Stomach (tissue), 9 donors: ENCODE results near the gene NAA20. TPM values are rescaled to one million over a fixed set of nuclear protein-coding genes. Genes with fewer than 3 reads are reported as not detected.

Source experiments
- DNase-seq, 2 donors: peaks; one replicate each; pipeline versions ENCODE4 v3.0.0 to v3.0.0-alpha.2; 2013 to 2019
- H3K27ac ChIP-seq, 5 donors: fragments of 200-600 bp in 4 of 5; sonication (generic) in 4 of 5; one replicate each; pipeline ENCODE4 v1.5.1; 2013 to 2019; ENCODE audit warnings: mild to moderate bottlenecking in 1 of 5, moderate library complexity in 1 of 5
- H3K27me3 ChIP-seq, 3 donors: fragments of 200-600 bp; sonication (generic); one replicate each; pipeline ENCODE4 v1.5.1; 2017 to 2019; ENCODE audit warnings: mixed run types in 1 of 3
- H3K36me3 ChIP-seq, 4 donors: fragments of 200-600 bp; sonication (generic); 1 replicate in 3 of 4; 2 replicates in 1 of 4; pipeline ENCODE4 v1.5.1; 2016 to 2019
- H3K4me1 ChIP-seq, 4 donors: fragments of 200-600 bp; sonication (generic); one replicate each; pipeline ENCODE4 v1.5.1; 2016 to 2019
- H3K4me3 ChIP-seq, 4 donors: fragments of 200-600 bp; sonication (generic) in 3 of 4; one replicate each; pipeline ENCODE4 v1.5.1; 2016 to 2019; ENCODE audit warnings: mild to moderate bottlenecking in 1 of 4
- H3K9me3 ChIP-seq, 4 donors: fragments of 200-600 bp; sonication (generic); one replicate each; pipeline ENCODE4 v1.5.1; 2016 to 2019
- CTCF ChIP-seq, 7 experiments: fragments of 450-650 bp in 4 of 7; fragments of 200-600 bp in 3 of 7; sonication (generic) in 3 of 7; IDR thresholded peaks; one replicate each; pipeline ENCODE4 v1.5.1; 2016 to 2019; ENCODE audit warnings: antibody characterized with exemption in 7 of 7, control low read depth in 2 of 7, mild to moderate bottlenecking in 1 of 7
- EP300 ChIP-seq: sonication (generic); formaldehyde crosslinking; IDR thresholded peaks from one replicate; pipeline ENCODE4 v1.6.1; 2017; ENCODE audit warnings: antibody characterized with exemption
- POLR2A ChIP-seq, 4 donors: fragments of 450-650 bp; IDR thresholded peaks; one replicate each; pipeline ENCODE4 v1.6.1; 2016; ENCODE audit warnings: antibody characterized with exemption in 4 of 4, control low read depth in 2 of 4, mild to moderate bottlenecking in 1 of 4, moderate library complexity in 1 of 4
- POLR2AphosphoS5 ChIP-seq, 3 donors: sonication (generic); formaldehyde crosslinking; IDR thresholded peaks; one replicate each; pipeline ENCODE4 v1.6.1; 2016; ENCODE audit warnings: antibody characterized with exemption in 3 of 3
- WGBS, 5 donors: extraction: QIAGEN DNeasy Blood & Tissue Kit in 3 of 5; methylation state at CpG; one replicate each; pipeline versions ENCODE4 v1.1.5 to v1.1.7; 2013 to 2018; 5-methylcytosine and 5-hydroxymethylcytosine counted together
- intact Hi-C: fragments of 100-400 bp; cut with DNase I; formaldehyde crosslinking; loops from one replicate; pipeline ENCODE4 v1.15.1; 2023; ENCODE audit warnings: low total_unique reads
- polyA plus RNA-seq, 3 donors: library from polyadenylated mRNA; stranded (reverse); fragments of 200-250 nt; gene quantifications; one replicate each; pipeline ENCODE4 v1.2.3, GENCODE V29; 2013
- total RNA-seq, 5 donors: library from RNA; depleted of rRNA; stranded (reverse); fragments of >200 nt; gene quantifications; one replicate each; pipeline versions ENCODE4 v1.1.0 to v1.2.3, GENCODE V29; 2014 to 2016
- donor health status: healthy with polysubstance abuse.
- donor health status: Bipolar disorder and iron deficiency.
- donor health status: healthy.

NAA20 gene
- total and polyA plus RNA-seq, 8 donors, result 7.1 to 114 (median 46.8) TPM; not detected in 1

GRCh38 chr20:19975901-19976300 lies 41.3 kb upstream of the NAA20 start:
- H3K27ac ChIP-seq, result peak overlapping the region; percentile 60 to 95 (median 91)
- H3K36me3 ChIP-seq, result peaks cover 0 to 15% (median 9%) of the 10 kb centered on the region in 4 donors
- no peaks in the 10 kb centered on the region for H3K27me3 ChIP-seq
- 24 to 38% (median 27%) methylated on average over 8 to 9 of the region's 9 CpGs for whole genome bisulfite sequencing, 5 donors
- peak in 1 of 3 donors; percentile 21 for TF ChIP-seq POLR2AphosphoS5 (IDR thresholded peaks at IDR 0.05)
- TF ChIP-seq CTCF (IDR thresholded peaks at IDR 0.05), result no peak
- H3K9me3 ChIP-seq, result no peaks in the 10 kb centered on the region
- intact Hi-C loops, result no loop called here
- H3K4me1 ChIP-seq, result peaks cover 49 to 75% (median 60%) of the 10 kb centered on the region in 4 donors
- peak; percentile 46 to 60 for DNase-seq
- H3K4me3 ChIP-seq, result peak overlapping the region; percentile 47 to 67 (median 53)

DNA sequence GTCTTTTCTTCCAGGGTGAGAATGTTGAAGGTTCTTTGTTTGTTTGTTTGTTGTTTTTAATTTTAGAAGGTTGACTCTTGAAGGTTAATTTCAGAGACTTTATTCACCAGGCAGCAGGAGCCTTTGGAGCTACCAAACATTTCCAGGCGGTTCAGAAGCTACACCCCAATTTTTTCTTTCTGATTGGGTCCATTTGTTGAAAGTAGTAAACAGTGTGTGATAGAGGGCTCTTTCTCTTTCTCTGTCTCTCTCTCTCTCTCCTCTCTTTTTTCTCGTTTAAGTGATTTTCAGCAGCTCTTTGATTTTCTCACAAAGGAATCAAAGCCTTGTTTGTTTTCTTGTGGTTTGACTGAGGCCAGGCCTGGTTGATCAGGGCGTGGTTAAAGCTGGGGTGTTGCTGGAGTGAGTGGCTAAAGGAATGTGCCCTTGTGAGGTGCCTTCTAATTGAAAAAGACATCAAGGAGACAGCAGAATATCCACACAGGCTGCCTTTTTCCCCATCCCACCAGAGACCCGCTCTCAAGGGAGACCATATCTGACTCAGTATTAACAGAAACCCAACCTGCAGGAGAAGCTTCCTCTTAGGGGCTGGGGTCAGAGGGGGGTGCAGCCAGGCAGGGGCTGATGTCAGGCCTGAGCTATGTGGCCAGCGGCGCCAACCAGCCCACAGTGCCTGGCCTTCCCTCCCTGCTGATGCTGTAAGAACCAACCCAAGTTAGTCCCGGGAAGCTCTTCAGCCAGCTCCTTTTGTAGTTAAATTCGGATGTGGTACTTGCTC lies 40.4 kb upstream of the NAA20 start:
- Histone ChIP-seq H3K9me3 (no peaks in the 10 kb centered on the region), H3K4me1 (peaks cover 49 to 84% (median 67%) of the 10 kb centered on the region in 4 donors), H3K4me3 (peak overlapping the region; percentile 47 to 67 (median 53)), H3K27ac (peak overlapping the region; percentile 84 to 95 (median 91)), H3K27me3 (no peaks in the 10 kb centered on the region), H3K36me3 (peaks cover 0 to 12% (median 4%) of the 10 kb centered on the region in 4 donors)
- WGBS, 5 donors, result 10 to 27% (median 20%) methylated on average over 8 of the region's 8 CpGs
- intact Hi-C loops, result no loop called here
- no peak for TF ChIP-seq EP300
- peak in 2 of 3 donors; percentile 6 to 8 for TF ChIP-seq POLR2AphosphoS5 (IDR thresholded peaks at IDR 0.05)
- TF ChIP-seq POLR2A (IDR thresholded peaks at IDR 0.05), result peak in 1 of 4 donors; percentile 4
- TF ChIP-seq CTCF (IDR thresholded peaks at IDR 0.05), result no peak
- peak; percentile 62 to 86 for DNase-seq

DNA sequence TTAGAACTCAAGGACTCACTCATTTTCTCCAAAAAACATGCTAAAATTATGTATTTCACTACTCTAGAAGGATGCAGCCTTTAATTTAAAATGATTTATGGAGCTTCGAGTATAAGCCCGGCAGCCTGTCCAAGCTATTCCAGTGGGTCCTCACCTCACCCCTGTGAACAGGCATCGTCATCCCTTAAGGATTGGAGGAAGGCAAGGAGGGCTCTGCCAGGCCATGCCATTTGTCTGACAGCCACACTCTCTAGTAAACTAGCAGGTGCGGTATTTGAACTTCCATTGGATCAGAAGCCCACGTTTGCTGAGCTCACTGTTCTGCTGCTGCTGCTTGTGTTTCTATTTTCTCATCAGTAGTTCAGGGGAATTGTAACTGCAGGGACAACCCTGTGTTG lies 39.8 kb upstream of the NAA20 start:
- H3K4me3 ChIP-seq, result peak overlapping the region; percentile 47 to 67 (median 53)
- intact Hi-C loops, result no loop called here
- H3K36me3 ChIP-seq, result peaks cover 0 to 14% (median under 1%) of the 10 kb centered on the region in 4 donors
- peak overlapping the region; percentile 86 to 95 (median 91) for H3K27ac ChIP-seq
- H3K4me1 ChIP-seq, result peaks cover 49 to 90% (median 73%) of the 10 kb centered on the region in 4 donors
- H3K9me3 ChIP-seq, result no peaks in the 10 kb centered on the region
- 33 to 47% (median 42%) methylated on average over 5 of the region's 5 CpGs for WGBS, 5 donors
- TF ChIP-seq EP300, result no peak
- no peak for TF ChIP-seq POLR2A (IDR thresholded peaks at IDR 0.05)
- no peak for TF ChIP-seq CTCF (IDR thresholded peaks at IDR 0.05)
- TF ChIP-seq POLR2AphosphoS5 (IDR thresholded peaks at IDR 0.05), result no peak
- no peak for DNase-seq
- H3K27me3 ChIP-seq, result no peaks in the 10 kb centered on the region

- Histone ChIP-seq H3K4me1 (peaks cover 45 to 96% (median 69%) of the 10 kb centered on the region in 4 donors), H3K27me3 (no peaks in the 10 kb centered on the region), H3K9me3 (no peaks in the 10 kb centered on the region), H3K36me3 (peaks cover 0 to 23% (median 2%) of the 10 kb centered on the region in 4 donors), H3K4me3 (peak overlapping the region in 2 of 4 donors; percentile 7 to 67), H3K27ac (peak overlapping the region in 4 of 5 donors; percentile 88 to 95 (median 91))
- TF ChIP-seq CTCF (IDR thresholded peaks at IDR 0.05) (no peak), POLR2AphosphoS5 (IDR thresholded peaks at IDR 0.05) (no peak), POLR2A (IDR thresholded peaks at IDR 0.05) (no peak), EP300 (no peak)
- no peak for DNase-seq
- intact Hi-C loops, result no loop called here
- WGBS, 5 donors, result 47 to 64% (median 56%) methylated on average over 6 of the region's 6 CpGs
Measured at GRCh38 chr20:19978511-19979210, 38.5 kb upstream of the NAA20 start.
